DND-41 (cell line): Measurements from ENCODE around the gene SLC24A3.

Source experiments
- EZH2 ChIP-seq: IDR thresholded peaks from 3 replicates; pipeline ENCODE4 v1.6.1; 2012; ENCODE audit warnings: borderline replicate concordance, low read depth, mild to moderate bottlenecking, moderate library complexity, low read length, inconsistent platforms; ENCODE audit not compliant: severe bottlenecking
- TF ChIP-seq, protein P1 (sequence below): IDR thresholded peaks from 2 replicates; pipeline ENCODE4 v1.5.1; 2012; ENCODE audit warnings: borderline replicate concordance, low read length, moderate library complexity, mild to moderate bottlenecking; ENCODE audit not compliant: poor library complexity, severe bottlenecking; ENCODE audit errors: extremely low read depth

DNA sequence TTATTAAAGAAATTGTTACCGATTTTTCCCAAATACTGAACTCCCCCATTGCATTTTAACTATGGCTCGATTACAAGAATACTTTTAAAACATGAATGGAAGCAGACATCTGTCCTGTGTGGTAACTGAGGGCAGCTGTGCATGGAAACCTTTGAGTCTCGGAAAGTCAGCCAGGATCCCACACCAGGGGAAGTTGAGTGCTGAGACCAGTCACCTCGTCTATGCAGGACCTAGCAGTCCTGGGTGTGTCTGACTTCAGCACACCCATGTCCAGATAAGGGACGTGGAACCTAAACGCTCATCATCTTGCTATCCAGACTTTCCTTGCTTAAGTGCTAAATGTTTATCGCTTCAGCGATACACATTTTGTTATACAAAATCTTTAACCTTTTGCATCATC lies 551.8 kb downstream of the SLC24A3 start:
- TF ChIP-seq, protein P1, sequence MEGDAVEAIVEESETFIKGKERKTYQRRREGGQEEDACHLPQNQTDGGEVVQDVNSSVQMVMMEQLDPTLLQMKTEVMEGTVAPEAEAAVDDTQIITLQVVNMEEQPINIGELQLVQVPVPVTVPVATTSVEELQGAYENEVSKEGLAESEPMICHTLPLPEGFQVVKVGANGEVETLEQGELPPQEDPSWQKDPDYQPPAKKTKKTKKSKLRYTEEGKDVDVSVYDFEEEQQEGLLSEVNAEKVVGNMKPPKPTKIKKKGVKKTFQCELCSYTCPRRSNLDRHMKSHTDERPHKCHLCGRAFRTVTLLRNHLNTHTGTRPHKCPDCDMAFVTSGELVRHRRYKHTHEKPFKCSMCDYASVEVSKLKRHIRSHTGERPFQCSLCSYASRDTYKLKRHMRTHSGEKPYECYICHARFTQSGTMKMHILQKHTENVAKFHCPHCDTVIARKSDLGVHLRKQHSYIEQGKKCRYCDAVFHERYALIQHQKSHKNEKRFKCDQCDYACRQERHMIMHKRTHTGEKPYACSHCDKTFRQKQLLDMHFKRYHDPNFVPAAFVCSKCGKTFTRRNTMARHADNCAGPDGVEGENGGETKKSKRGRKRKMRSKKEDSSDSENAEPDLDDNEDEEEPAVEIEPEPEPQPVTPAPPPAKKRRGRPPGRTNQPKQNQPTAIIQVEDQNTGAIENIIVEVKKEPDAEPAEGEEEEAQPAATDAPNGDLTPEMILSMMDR, result no peak
- no peak for TF ChIP-seq EZH2
